Loucy (cell line): ENCODE measurements around the gene KAT2B.
"Not testable (repeated sequence)": the region's sequence is repeated elsewhere in the genome, so short reads cannot be mapped to it uniquely, and the experiment has no call there.

Experiments used
- H2AFZ ChIP-seq: fragments of 200-600 bp; sonication (generic); 2 replicates; pipeline ENCODE4 v1.6.0; 2016; ENCODE audit warnings: antibody characterized with exemption, mild to moderate bottlenecking, low read length, moderate library complexity
- H3F3A ChIP-seq: fragments of 200-600 bp; 2 replicates; pipeline ENCODE4 v1.6.0; 2016; ENCODE audit warnings: antibody characterized with exemption, low read depth, mild to moderate bottlenecking
- H3K27me3 ChIP-seq: fragments of 200-600 bp; sonication (generic); 2 replicates; pipeline ENCODE4 v1.6.1; 2014; ENCODE audit warnings: low read length, mild to moderate bottlenecking; ENCODE audit not compliant: insufficient read depth, poor library complexity, severe bottlenecking
- H3K36me3 ChIP-seq: fragments of 200-600 bp; sonication (generic); 2 replicates; pipeline ENCODE4 v1.6.1; 2016; ENCODE audit warnings: low read length; ENCODE audit not compliant: insufficient read depth
- H3K4me1 ChIP-seq: fragments of 200-600 bp; sonication (generic); 2 replicates; pipeline ENCODE4 v1.5.1; 2014; ENCODE audit warnings: low read length, mild to moderate bottlenecking; ENCODE audit not compliant: insufficient read depth, poor library complexity, severe bottlenecking
- H3K4me2 ChIP-seq: fragments of 200-600 bp; sonication (generic); 2 replicates; pipeline ENCODE4 v1.6.0; 2014; ENCODE audit warnings: antibody characterized with exemption, low read length, low read depth, mild to moderate bottlenecking; ENCODE audit not compliant: poor library complexity, severe bottlenecking
- H3K4me3 ChIP-seq: fragments of 200-600 bp; sonication (generic); 2 replicates; pipeline ENCODE4 v1.5.1; 2014; ENCODE audit warnings: low read length, mild to moderate bottlenecking, mixed read lengths; ENCODE audit not compliant: poor library complexity, severe bottlenecking
- H3K79me2 ChIP-seq: fragments of 200-600 bp; sonication (generic); 2 replicates; pipeline ENCODE4 v1.6.1; 2014; ENCODE audit warnings: low read length; ENCODE audit not compliant: insufficient read depth
- H3K9ac ChIP-seq: fragments of 200-600 bp; sonication (generic); 2 replicates; pipeline ENCODE4 v1.6.0; 2014; ENCODE audit warnings: mild to moderate bottlenecking, low read depth, low read length, moderate library complexity; ENCODE audit not compliant: poor library complexity, severe bottlenecking
- H3K9me2 ChIP-seq: fragments of 200-600 bp; sonication (generic); replicated peaks from 2 replicates; pipeline ENCODE4 v1.6.1; 2016; ENCODE audit warnings: low read depth, low read length, mixed read lengths
- H3K9me3 ChIP-seq: fragments of 200-600 bp; sonication (generic); 2 replicates; pipeline ENCODE4 v1.6.1; 2014; ENCODE audit warnings: mild to moderate bottlenecking, antibody characterized with exemption, low read length, low read depth; ENCODE audit not compliant: insufficient read depth
- H4K20me1 ChIP-seq: fragments of 200-600 bp; sonication (generic); 2 replicates; pipeline ENCODE4 v1.6.0; 2014; ENCODE audit warnings: antibody characterized with exemption, low read length, mild to moderate bottlenecking; ENCODE audit not compliant: insufficient read depth, poor library complexity, severe bottlenecking
- CTCF ChIP-seq: fragments of 200-600 bp; sonication (generic); conservative IDR thresholded peaks from 2 replicates; pipeline ENCODE4 v1.5.1; 2014; ENCODE audit warnings: mild to moderate bottlenecking, antibody characterized with exemption, low read length
- EZH2phosphoT487 ChIP-seq: fragments of 200-600 bp; IDR thresholded peaks from 2 replicates; pipeline ENCODE4 v1.6.1; 2018; ENCODE audit warnings: antibody characterized with exemption, mild to moderate bottlenecking, moderate library complexity, borderline replicate concordance

KAT2B gene

GRCh38 chr3:20043825-20044224, 3.6 kb downstream of the KAT2B start:
- no peak overlapping the region for H2AFZ ChIP-seq
- peak overlapping the region; percentile 92 for H3K4me2 ChIP-seq
- peaks cover 3% of the 10 kb centered on the region; the same call in 1 of the 2 replicates for H3F3A ChIP-seq
- no peaks in the 10 kb centered on the region for H3K9me3 ChIP-seq
- no peaks in the 10 kb centered on the region for H3K9me2 ChIP-seq
- no peaks in the 10 kb centered on the region for H3K36me3 ChIP-seq
- peaks cover 13% of the 10 kb centered on the region for H4K20me1 ChIP-seq
- peaks cover 42% of the 10 kb centered on the region for H3K4me1 ChIP-seq
- H3K79me2 ChIP-seq, result peaks cover 56% of the 10 kb centered on the region
- peak overlapping the region; percentile 37 for H3K9ac ChIP-seq
- H3K4me3 ChIP-seq, result peak overlapping the region; percentile 24
- H3K27me3 ChIP-seq, result no peaks in the 10 kb centered on the region
- no peak for TF ChIP-seq CTCF

- not testable (repeated sequence) for H3K4me3 ChIP-seq, H3K9me2 ChIP-seq, H2AFZ ChIP-seq, H3K4me2 ChIP-seq, H3F3A ChIP-seq, H3K9me3 ChIP-seq, H3K9ac ChIP-seq, H3K36me3 ChIP-seq, H3K27me3 ChIP-seq
- H3K4me1 ChIP-seq, result peaks cover 39% of the 10 kb centered on the region
- peaks cover 62% of the 10 kb centered on the region for H3K79me2 ChIP-seq
- peaks cover 13% of the 10 kb centered on the region for H4K20me1 ChIP-seq
Observed at GRCh38 chr3:20045141-20045540, 4.9 kb downstream of the KAT2B start.

GRCh38 chr3:20046556-20046955, 6.3 kb downstream of the KAT2B start:
- peaks cover 64% of the 10 kb centered on the region for H3K79me2 ChIP-seq
- H3F3A ChIP-seq, result no peaks in the 10 kb centered on the region

More at GRCh38 chr3:20046556-20046955, 6.3 kb downstream of the KAT2B start:
- H3K9me2 ChIP-seq, result no peaks in the 10 kb centered on the region
- H2AFZ ChIP-seq, result no peak overlapping the region
- H3K4me3 ChIP-seq, result no peak overlapping the region
- H3K36me3 ChIP-seq, result no peaks in the 10 kb centered on the region
- peaks cover 34% of the 10 kb centered on the region for H3K4me1 ChIP-seq
- peaks cover 13% of the 10 kb centered on the region for H4K20me1 ChIP-seq
- peak overlapping the region; percentile 36 for H3K4me2 ChIP-seq
- no peaks in the 10 kb centered on the region for H3K9me3 ChIP-seq
- H3K9ac ChIP-seq, result no peak overlapping the region
- TF ChIP-seq EZH2phosphoT487, result no peak
- TF ChIP-seq CTCF, result no peak
- H3K27me3 ChIP-seq, result no peaks in the 10 kb centered on the region
